Measurements from ENCODE around the gene RALGAPA2.

RALGAPA2 gene

GRCh38 chr20:20709887-20710286, 2.6 kb downstream of the RALGAPA2 start:
- H2AFZ ChIP-seq (ENCODE audit: low read length) = no peak overlapping the region
- H3K4me3 ChIP-seq (ENCODE audit: low read length, poor library complexity, severe bottlenecking) = peak overlapping the region; percentile 95
- peak overlapping the region; percentile 91 for H3K4me2 ChIP-seq (ENCODE audit: low read depth, low read length, poor library complexity, severe bottlenecking)
- H3K9ac ChIP-seq (ENCODE audit: low read depth, low read length, poor library complexity, severe bottlenecking) = no peak overlapping the region
- H3K79me2 ChIP-seq (ENCODE audit: insufficient read depth, low read length) = peaks cover 32% of the 10 kb centered on the region
- H3F3A ChIP-seq (ENCODE audit: low read depth) = no peaks in the 10 kb centered on the region
- TF ChIP-seq, protein P1, sequence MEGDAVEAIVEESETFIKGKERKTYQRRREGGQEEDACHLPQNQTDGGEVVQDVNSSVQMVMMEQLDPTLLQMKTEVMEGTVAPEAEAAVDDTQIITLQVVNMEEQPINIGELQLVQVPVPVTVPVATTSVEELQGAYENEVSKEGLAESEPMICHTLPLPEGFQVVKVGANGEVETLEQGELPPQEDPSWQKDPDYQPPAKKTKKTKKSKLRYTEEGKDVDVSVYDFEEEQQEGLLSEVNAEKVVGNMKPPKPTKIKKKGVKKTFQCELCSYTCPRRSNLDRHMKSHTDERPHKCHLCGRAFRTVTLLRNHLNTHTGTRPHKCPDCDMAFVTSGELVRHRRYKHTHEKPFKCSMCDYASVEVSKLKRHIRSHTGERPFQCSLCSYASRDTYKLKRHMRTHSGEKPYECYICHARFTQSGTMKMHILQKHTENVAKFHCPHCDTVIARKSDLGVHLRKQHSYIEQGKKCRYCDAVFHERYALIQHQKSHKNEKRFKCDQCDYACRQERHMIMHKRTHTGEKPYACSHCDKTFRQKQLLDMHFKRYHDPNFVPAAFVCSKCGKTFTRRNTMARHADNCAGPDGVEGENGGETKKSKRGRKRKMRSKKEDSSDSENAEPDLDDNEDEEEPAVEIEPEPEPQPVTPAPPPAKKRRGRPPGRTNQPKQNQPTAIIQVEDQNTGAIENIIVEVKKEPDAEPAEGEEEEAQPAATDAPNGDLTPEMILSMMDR (conservative IDR thresholded peaks at IDR 0.05; ENCODE audit: low read length) = no peak
- no peak for TF ChIP-seq EZH2phosphoT487 (IDR thresholded peaks at IDR 0.05; ENCODE audit: borderline replicate concordance)
- H3K9me2 ChIP-seq (replicated peaks; ENCODE audit: low read depth, low read length) = no peaks in the 10 kb centered on the region
- no peaks in the 10 kb centered on the region for H3K27me3 ChIP-seq (ENCODE audit: insufficient read depth, low read length, poor library complexity, severe bottlenecking)
- peaks cover 4% of the 10 kb centered on the region for H4K20me1 ChIP-seq (ENCODE audit: insufficient read depth, low read length, poor library complexity, severe bottlenecking)
- peaks cover 30% of the 10 kb centered on the region for H3K4me1 ChIP-seq (ENCODE audit: insufficient read depth, low read length, poor library complexity, severe bottlenecking)
- H3K36me3 ChIP-seq (ENCODE audit: insufficient read depth, low read length) = no peaks in the 10 kb centered on the region
- no peaks in the 10 kb centered on the region for H3K9me3 ChIP-seq (ENCODE audit: insufficient read depth, low read depth, low read length)

- H3K4me1 ChIP-seq (ENCODE audit: insufficient read depth, low read length, poor library complexity, severe bottlenecking) = peaks cover 20% of the 10 kb centered on the region
Observed at GRCh38 chr20:20706285-20706684, 6.2 kb downstream of the RALGAPA2 start.

DNA sequence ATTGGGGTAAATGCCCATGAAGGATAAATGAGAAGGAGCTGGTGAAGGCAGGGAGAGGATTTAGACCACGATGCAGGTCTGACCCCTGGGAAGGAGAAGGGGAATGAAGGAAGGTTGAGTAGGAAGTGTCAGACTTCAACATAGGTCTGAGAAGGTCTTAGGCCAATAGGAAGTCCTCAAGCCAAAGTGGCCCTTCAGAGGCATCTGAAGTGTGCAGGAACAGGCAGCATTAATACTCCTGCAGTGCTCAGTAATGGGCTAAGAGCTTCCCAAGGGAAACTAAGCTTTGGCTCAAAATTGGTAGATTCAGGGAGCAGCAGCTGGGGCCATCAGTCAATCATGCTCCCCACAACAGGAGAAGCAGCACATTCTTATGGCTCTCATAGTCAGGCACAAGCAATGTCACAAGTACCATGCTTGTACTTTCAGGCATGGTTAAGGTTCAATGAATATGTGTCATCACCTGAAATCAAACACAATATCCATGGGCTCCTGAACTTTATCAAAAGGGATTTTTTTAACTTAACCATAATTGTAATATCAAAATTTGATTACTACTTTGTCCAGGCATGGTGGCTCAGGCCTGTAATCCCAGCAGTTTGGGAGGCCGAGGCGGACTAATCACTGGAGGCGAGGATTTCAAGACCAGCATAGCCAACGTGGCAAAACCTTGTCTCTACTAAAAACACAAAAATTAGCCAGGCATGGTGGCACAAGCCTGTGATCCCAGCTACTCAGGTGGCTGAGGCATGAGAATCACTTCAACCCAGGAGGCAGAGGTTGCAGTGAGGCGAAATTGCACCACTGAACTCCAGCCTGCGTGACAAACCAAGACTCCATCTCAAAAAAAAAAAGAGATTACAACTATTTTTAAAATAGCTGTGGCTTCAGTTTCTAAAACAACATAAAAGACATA, 9.9 kb downstream of the RALGAPA2 start:
- H3K79me2 ChIP-seq (ENCODE audit: insufficient read depth, low read length) = peaks cover 18% of the 10 kb centered on the region; the same call in 1 of the 2 replicates
- H3K4me2 ChIP-seq (ENCODE audit: low read depth, low read length, poor library complexity, severe bottlenecking) = no peak overlapping the region
- no peak overlapping the region for H3K9ac ChIP-seq (ENCODE audit: low read depth, low read length, poor library complexity, severe bottlenecking)
- H3F3A ChIP-seq (ENCODE audit: low read depth) = no peaks in the 10 kb centered on the region
- no peaks in the 10 kb centered on the region for H3K9me3 ChIP-seq (ENCODE audit: insufficient read depth, low read depth, low read length)
- H3K9me2 ChIP-seq (replicated peaks; ENCODE audit: low read depth, low read length) = no peaks in the 10 kb centered on the region
- H3K36me3 ChIP-seq (ENCODE audit: insufficient read depth, low read length) = no peaks in the 10 kb centered on the region
- H4K20me1 ChIP-seq (ENCODE audit: insufficient read depth, low read length, poor library complexity, severe bottlenecking) = peaks cover 3% of the 10 kb centered on the region
- H2AFZ ChIP-seq (ENCODE audit: low read length) = no peak overlapping the region
- TF ChIP-seq EZH2phosphoT487 (IDR thresholded peaks at IDR 0.05; ENCODE audit: borderline replicate concordance) = no peak
- TF ChIP-seq, protein P1 (conservative IDR thresholded peaks at IDR 0.05; ENCODE audit: low read length) = no peak
- no peak overlapping the region for H3K4me3 ChIP-seq (ENCODE audit: low read length, poor library complexity, severe bottlenecking)
- no peaks in the 10 kb centered on the region for H3K27me3 ChIP-seq (ENCODE audit: insufficient read depth, low read length, poor library complexity, severe bottlenecking)
- peaks cover 9% of the 10 kb centered on the region for H3K4me1 ChIP-seq (ENCODE audit: insufficient read depth, low read length, poor library complexity, severe bottlenecking)

More at GRCh38 chr20:20706285-20706684, 6.2 kb downstream of the RALGAPA2 start:
- Histone ChIP-seq H3K79me2 (ENCODE audit: insufficient read depth, low read length) (peaks cover 21% of the 10 kb centered on the region), H4K20me1 (ENCODE audit: insufficient read depth, low read length, poor library complexity, severe bottlenecking) (no peaks in the 10 kb centered on the region), H3K9me2 (replicated peaks; ENCODE audit: low read depth, low read length) (no peaks in the 10 kb centered on the region), H2AFZ (ENCODE audit: low read length) (no peak overlapping the region), H3K9ac (ENCODE audit: low read depth, low read length, poor library complexity, severe bottlenecking) (no peak overlapping the region), H3F3A (ENCODE audit: low read depth) (no peaks in the 10 kb centered on the region), H3K4me3 (ENCODE audit: low read length, poor library complexity, severe bottlenecking) (no peak overlapping the region), H3K27me3 (ENCODE audit: insufficient read depth, low read length, poor library complexity, severe bottlenecking) (no peaks in the 10 kb centered on the region), H3K4me2 (ENCODE audit: low read depth, low read length, poor library complexity, severe bottlenecking) (peak overlapping the region; percentile 18), H3K9me3 (ENCODE audit: insufficient read depth, low read depth, low read length) (no peaks in the 10 kb centered on the region), H3K36me3 (ENCODE audit: insufficient read depth, low read length) (no peaks in the 10 kb centered on the region)
- TF ChIP-seq, protein P1 (conservative IDR thresholded peaks at IDR 0.05; ENCODE audit: low read length) = no peak
- TF ChIP-seq EZH2phosphoT487 (IDR thresholded peaks at IDR 0.05; ENCODE audit: borderline replicate concordance) = no peak
